Activated CD4-positive, alpha-beta T cell treated with anti-CD3 and anti-CD28 coated beads, Interleukin-2, amount 50 U/mL, for 4 hours (primary cell): ENCODE data around the gene SMARCA2.

ENCODE experiments used
- DNase-seq, 2 experiments: peaks; one replicate each; pipeline ENCODE4 v3.0.0-alpha.2; 2020

The SMARCA2 gene

DNA sequence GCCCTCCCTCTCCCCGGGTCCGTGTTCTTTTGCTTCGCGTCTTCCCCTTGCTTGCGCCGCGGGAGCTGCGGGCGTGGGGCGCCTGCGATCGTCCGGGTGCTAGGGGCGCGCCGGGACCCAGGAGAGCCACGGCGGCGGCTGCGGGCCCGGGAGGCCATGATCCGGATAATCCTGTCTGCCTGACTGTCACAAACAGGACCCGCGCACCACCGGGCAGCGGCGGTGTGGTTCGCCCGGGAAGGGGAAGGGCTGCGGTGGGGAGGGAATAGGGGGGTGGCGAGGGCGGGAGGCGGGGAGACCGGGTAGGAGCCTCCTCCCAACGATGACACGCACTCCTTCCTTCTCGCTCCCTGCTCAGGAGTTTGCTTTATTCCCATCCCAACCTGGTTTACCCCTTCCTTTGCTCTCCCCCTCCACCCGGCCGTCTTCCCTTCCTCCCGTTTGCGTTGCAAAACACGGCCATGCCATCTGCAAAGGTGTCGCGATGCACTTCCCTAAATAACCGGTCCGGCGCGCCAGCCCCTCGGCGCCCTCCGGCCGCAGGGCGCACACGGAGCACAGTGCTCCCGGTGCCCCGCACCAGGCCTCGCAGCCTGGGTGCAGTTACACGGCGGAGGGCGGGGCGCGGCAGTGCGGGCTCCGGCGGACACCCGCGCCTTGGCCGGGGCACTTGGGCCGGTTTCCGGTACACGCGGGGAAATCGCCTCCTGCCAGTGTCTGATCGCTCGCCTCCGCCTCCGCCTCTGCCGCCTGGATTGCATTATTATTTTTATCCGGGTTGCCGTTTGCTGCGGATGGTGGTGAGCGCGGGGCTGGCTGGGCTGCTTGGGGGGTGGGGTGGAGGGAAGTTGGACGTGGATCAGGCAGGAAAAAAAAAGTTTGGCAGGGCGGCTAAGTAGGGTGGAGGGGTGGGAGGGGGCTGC is 1.5 kb downstream of the SMARCA2 start:
- peak; percentile 37 to 43 for DNase-seq

DNA sequence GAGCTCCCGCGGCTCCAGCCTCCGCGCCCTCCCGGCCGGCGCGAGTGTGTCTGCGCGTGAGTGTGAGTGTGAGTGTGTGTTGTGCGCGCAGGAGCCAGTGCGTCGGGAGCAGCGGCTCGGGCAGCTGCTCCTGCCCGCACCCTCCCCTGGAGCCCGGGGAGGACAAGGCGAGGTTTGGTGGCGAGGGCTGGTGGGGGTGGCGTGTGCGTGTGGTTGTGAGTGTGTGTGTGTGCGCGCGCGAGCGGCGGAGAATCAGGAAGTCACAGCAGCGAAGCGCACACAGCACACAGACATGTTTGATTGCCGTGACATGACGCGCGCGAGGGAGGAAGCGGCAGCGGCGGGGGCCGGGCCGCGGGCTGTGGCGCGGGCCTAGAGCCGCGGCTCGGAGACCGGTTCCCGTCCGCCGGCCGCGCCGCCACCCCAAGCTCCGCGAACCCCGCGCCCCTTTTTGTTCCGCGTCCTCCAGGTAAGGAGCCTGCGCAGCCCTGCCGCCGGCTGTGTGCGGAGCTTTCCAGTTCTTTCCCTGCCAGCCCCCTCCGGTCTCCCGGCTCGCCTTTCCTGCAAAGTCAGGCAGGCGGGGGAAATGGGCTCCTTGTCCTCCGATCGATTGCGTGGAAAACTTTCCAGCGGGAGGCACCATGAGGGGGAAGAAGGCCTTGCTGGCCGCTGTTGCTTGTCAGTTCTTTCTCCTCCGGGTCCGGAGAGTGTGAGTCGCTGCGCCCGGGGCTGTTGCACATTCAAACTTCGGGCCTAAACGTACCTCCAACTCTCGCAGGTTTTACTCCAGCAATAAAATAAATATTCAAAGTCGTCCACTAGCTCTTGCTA is 2.4 kb downstream of the SMARCA2 start:
- peak; percentile 73 to 74 for DNase-seq

DNA sequence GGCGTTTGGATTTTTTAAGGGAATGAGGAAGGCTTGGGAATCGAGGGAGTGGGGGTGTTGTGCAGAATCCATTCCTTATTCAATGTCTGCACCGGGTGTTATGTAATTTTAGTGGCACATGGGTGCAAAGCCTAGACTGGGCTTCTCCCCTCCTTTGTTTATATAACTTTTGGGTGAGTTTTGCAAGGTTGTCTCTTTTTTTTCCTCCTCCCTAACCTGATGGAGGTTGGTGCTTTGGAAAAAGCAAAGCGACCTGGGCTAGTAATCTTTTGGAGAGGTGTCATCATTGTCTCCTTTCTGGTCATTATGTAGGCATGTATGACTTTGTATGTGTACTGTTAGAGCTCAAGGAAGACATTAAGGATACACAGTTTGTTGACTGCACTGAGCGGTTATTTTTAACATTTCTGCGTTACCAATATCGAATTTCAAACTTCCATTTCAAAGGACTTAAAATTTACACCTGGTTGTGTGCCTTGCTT is 3.1 kb downstream of the SMARCA2 start:
- no peak for DNase-seq

DNA sequence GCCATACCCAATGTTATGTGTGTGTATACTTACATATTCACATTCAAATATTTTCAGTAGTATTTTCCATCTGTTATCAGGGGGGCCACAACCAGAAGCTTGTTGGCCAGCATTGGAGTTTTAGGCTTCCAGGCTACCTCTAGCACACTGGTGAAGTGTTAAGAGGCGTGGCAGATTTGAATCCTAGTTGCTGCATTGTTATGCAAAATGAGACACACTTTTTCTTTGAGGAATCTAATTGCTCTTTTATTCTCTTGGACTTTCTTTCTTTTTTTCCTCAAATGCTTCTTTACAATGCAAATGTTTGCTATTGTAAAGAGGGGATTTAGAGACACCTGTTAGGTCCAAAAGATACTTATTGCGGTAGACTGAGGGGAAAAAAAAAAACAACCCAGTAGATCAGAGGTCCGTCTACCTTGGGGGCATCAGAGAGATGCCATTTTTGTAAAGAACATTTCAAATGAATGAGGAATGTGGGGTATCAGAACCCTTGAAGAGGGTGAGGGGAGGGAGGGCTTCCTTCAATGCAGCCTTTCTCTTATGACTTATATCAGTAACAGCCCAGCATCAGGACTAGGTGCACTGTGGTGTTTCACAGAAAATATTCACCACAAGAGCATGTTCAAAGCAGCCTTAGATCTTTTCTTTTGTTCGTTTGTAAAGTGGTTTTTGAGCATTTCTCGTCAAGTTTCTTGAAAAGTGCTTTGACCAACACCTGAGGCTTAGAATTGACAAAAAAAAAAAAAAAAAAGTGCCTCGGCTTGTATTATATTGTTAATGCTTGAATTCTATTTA is 3.8 kb downstream of the SMARCA2 start:
- DNase-seq: no peak

DNA sequence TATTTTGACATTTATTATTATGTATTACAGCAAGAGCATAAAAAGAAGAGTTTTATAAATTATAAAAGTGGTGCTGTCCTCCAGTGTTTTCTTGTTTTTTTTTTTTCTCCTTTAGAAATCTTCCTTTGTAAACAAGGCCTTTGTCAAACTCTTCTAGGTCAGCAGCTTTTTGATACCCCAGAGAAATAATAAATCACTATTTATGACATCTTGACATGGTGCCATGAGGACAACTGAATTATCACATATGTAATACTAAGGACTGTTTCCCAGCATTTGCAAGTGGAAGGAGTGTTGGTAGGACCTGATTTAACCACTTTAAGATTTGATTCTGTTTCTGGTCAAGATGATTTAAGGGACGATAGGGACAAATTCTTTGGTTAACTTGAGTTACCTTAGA is 4.6 kb downstream of the SMARCA2 start:
- DNase-seq: no peak

DNA sequence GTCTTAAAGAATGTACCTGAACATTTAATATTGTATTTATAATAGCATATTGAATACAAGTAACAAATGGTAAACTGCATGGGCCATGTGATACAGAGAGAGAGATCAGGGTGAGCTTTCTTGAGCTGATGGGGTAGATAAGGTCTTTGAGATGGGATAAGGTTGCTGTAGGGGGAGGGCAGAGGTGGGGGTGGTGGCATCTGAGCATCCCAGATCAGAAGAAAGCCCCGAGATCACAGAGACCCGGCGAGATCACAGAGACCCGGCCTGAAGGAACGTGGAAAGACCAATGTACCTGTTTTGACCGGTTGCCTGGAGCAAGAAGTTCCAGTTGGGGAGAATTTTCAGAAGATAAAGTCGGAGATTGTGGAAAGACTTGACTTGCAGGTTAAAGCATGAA is 6.6 kb downstream of the SMARCA2 start:
- DNase-seq: no peak

DNA sequence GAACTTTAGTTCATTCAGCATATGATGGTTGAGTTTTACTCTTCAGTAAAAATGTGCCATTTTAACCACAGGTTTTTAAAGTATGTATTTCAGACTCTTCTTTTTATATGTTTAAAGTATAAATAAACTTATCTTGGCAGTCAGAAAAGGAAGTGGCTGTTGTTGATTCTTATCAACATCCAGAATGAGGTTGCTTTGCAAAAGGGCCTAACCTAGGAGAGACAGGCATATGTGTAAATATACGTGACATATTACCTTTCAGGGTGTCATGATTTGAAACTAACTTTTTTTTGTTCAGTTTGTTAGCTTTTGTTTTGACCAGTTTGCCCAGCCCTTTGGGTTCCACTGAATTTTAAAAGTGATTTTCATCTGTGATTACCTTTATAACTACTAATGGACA is 7.4 kb downstream of the SMARCA2 start:
- DNase-seq: no peak

DNA sequence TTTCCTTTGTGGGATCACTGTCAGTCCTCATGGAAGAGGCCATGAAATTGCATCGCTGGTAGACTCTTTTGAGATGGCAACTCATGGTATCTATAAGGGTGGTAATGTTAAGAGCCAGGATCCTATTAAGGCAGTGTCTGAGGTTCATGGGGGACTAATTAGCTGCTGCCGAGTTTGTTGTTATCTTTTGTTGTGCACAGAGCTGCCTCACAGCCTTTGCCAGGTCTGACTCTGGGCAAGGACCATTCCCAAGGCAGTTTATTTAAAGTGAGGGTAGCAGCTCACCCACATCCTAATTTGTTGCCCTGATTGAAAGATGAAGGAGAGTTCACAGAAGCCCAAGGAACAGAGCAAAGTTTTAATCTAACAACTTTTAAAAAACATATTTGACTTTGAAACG is 7.9 kb downstream of the SMARCA2 start:
- DNase-seq: no peak

DNA sequence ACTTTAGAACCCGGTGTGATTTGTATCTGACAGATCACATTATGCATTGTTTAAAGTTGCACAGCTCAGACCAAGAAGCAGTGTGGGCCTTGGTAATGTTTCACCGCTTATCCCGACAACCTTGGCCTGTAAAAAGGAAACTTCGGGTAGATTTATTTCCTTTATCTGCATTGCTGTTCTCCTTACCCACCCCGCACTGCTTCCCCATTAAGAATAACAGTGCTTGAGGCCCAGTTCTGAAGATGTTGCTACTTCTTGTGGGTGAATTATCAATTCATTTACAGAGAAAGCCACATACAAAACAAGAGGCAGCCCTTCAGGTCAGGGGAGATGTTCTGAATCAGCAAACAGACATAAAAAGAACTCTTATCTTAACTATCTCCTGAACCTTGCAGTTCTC is 8.4 kb downstream of the SMARCA2 start:
- DNase-seq: no peak

DNA sequence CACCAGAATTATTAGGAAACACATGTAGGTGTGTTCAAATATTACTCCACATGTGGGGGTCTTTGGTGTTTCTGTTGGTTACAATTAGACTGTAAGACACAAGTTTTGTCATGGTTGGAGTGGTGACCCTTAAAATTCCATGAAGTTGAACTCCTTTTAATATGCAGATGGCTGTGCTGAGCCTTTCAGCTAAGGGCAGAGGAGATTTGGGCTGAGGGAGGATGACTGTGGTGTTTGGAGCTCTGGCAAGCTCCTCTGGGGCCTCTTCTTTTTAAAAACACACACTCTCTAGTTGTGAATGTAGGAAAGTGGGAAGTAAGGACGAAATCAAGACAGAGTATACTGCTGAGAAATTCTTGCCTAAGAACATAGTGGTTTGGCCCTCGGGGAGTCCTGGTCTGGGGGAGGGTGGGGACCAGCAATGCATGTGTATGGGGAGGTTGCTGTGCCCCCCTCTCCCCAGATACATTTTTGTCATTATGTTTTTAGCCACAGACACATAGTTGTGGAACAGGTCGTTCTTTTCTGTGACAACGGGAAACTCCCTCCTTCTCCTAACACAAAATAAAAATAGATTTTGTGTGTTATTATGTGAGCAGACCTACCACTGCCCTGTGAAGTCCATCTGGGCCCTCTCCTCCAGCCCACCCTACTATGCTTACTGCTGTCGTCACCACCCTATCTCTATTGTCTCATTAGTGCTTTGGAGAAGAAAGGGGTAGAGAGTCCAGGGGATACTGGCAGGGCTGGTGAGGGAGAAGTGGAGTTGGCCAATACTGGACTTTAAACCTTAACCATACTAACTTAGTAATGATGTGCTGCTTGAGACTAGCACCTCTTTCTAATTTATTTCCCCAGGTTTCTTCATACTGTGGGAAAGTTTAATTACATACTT is 10.0 kb downstream of the SMARCA2 start:
- DNase-seq: no peak

DNA sequence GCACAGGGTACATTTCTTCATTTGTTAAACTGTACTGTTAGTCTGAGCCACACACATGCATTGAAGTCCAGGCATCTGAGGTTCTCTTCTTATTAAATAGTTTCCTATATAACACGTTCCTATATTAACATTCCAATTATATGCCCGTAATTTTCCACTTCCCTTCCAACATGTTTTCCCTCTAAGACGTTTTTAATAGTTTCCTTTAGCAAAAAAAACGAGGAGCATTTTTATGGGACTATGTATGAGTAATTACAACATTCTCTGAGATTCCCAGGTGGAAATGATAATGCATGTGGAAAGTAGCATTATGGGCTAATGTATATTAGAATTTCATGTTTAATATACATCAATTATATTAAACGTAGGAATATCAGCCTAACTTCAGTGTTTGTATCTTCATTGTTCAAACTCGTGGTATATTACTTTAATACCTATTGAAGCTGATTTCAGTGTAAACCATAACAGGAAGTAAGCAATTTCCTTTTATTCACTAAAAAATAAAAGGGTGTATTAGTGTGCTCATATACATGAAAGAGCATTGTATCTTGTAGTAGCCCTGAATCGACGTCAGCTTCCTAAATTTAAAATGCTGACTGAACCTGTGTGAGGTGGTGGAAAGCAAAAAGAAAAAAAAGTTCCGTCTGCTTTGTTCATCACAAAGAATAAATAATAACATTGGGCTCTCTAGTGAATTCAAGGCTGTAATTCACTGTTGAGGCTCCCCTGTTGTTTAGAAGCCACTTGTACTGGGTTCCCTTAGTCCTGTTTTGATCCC is 11.3 kb downstream of the SMARCA2 start:
- no peak for DNase-seq

DNA sequence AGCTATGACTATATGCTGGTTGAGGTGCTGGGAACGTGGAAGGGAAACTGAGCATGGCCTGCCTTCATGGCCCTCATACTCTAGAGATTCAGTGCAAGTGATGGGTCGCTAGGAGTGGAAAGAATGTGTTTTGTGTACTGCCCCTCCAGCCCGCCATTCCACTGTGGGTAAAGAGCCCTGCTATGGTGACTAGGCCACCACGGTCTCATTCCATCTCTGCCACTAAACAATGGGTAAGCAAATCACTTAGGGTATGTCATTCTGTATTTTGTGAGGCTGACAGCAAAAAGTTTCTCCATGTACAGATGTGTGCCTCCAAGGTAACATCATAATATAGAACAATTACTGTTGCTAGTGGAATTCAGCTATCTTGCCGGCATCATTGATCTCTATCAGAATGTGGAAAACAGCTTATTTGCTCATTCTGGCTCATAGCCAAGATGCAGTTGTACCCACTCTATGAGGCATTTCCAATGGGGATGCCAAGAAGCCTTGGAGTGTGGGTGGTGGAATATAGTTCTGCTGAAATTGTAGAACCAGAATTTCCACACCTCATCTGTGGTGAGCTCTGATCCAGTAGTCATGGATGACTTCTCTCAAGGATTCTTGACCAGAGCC is 12.5 kb downstream of the SMARCA2 start:
- no peak for DNase-seq

DNA sequence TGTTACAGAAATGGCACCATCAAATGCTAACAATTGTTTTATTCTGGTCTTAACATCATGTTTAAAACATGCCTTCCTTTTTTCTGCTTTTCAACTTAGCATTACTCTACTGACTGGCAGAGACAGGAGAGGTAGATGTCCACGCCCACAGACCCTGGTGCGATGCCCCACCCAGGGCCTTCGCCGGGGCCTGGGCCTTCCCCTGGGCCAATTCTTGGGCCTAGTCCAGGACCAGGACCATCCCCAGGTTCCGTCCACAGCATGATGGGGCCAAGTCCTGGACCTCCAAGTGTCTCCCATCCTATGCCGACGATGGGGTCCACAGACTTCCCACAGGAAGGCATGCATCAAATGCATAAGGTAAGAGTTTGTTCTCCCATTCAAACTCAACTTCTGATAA is 13.7 kb downstream of the SMARCA2 start:
- no peak for DNase-seq

DNA sequence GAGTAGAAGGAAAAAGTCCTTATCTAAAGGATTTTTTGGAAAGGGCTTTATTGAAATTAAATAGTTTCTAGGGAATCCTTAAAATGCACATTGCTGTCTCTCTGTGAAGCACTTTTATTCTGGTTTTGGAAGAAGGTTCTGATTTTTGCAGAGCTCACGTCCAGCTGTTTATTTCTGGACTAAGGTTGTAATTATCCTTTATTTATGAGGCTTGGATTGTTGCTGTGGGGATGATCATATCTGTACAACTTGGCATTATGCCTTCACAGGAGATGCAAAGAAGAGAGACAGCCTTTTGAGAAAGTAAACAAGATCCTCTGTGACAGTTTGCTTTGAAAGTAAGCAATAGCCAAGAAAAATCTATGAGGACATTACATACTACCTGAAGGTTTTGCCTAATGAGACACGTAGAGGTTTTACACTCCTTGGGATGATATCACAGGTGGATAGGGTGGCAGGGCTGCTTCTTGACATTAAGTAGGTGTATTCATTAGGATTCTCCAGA is 14.6 kb downstream of the SMARCA2 start:
- DNase-seq: no peak

DNA sequence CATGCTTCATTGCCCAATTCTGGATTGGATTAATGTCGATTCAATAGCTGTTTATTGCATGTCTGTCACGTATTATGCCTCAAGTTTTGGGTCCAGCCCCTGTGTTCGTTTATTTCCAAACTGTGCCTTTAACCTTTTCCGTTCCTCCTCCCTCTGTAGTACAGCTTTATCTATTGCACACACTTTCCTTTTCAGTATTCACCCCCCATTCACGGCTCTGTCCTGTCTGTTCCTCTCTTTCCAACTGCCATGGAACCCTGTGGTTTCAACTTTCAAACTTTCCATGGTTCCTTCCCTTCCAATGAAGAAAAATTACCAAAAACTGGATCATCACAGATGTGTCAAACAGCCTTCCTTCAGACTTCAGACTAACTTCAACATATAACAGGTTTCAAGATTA is 17.1 kb downstream of the SMARCA2 start:
- DNase-seq: no peak

DNA sequence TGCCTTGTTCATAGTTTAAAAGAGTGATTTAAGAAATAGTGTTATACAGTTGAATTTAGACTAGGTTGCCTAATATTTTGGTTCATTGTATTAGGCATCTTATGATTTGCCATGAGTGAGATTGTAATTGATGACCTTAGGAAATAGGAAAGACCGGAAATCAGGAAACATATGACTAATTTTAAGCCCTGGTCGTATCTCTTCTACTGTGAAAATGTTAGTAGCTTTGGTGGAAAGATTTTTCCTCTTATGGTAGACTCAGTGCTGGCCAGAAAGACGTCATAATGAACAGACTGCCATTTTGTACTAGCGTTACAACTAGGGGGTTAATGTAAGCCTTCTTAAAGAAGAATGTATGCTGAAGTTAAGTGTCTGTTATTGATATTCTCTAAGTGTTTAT is 21.7 kb downstream of the SMARCA2 start:
- DNase-seq: no peak

DNA sequence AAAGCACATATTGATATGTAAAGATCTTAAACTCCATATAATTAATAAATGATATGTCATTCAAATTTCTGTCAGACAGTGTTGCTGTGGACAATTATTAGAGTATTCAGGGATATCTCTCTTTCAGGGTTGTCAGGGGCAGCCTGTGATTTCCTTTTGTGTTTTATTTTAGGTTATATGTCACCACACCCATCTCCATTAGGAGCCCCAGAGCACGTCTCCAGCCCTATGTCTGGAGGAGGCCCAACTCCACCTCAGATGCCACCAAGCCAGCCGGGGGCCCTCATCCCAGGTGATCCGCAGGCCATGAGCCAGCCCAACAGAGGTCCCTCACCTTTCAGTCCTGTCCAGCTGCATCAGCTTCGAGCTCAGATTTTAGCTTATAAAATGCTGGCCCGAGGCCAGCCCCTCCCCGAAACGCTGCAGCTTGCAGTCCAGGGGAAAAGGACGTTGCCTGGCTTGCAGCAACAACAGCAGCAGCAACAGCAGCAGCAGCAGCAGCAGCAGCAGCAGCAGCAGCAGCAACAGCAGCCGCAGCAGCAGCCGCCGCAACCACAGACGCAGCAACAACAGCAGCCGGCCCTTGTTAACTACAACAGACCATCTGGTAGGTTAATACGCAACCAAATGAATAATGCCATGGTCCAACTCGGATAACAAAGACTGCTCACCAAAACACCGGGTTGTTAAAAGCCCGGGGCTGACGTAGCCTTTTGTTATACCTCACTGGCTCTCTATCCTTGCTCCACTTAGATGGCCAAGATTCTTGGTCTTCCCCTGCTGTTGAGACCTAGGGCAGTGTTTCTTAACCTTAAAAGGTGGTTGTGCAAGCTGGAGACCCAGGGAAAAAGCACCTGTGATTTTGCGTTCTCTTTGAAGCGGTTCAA is 24.4 kb downstream of the SMARCA2 start:
- DNase-seq: no peak

DNA sequence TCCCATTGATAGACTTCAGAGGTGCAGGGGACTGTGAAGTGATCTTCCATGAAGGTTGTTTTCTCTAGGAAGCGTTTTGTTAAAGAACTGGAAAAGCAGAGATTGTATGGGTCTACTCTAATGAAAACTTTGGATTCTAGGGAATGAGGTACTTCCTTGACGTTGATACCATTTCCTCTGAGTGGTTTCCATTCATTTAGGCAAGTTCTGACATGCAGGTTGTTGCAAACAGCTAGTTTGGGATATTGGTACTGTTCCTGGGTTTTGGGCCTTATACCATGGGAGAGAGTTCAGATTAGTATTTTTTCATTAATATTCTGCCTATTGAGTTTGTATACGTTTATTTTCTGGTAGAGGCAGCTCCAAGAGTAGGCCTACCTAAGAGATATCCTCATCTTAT is 25.7 kb downstream of the SMARCA2 start:
- no peak for DNase-seq

DNA sequence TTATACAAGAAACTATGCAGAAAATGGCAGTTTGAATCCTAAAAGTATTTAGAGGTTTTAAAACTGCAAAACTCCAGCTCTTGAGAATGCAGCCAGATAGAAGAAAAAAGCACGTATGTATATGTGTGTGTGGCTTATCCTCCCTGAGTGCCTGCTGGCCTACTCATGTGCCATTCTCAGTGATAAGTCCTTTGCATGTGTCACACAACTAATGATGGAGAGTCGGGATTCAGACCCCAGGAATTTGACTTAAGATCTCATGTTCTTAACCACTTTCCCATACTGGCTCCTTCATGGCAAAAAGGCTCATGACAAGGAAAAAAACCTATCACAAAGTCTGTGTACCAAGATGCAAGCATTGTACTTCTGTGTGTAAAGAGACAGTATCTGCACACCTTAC is 26.6 kb downstream of the SMARCA2 start:
- DNase-seq: no peak
